Suppressor macrophage treated with lipopolysaccharide for 1 hour (primary cell): ENCODE results near the gene PCDH9.
A peak's percentile ranks its signal among the peaks of the same experiment; 100 is the strongest.
"Not testable (repeated sequence)": the region's sequence is repeated elsewhere in the genome, so short reads cannot be mapped to it uniquely, and the experiment has no call there.

ENCODE experiments used
- DNase-seq, 3 donors: peaks; one replicate each; pipeline ENCODE4 v3.0.0-alpha.2; 2020 to 2022

The PCDH9 gene

DNA sequence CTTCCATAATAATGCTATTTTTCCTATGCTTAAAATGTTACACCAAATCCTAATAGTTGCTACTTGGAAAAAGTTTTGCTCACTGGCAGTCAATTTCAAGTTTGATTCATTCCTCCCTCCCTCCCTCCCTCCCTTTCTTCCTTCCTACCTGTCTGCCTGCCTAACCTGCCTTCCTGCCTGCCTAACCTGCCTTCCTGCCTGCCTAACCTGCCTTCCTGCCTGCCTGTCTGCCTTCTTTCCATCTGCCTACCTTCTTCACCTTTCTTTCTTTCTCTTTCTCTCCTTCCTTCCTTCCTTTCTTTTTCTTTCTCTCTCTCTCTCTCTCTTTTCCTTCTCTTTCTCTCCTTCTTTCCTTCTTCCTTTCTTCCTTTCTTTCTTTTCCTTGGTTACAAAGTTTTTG is 418.7 kb downstream of the PCDH9 start:
- DNase-seq, result no peak

DNA sequence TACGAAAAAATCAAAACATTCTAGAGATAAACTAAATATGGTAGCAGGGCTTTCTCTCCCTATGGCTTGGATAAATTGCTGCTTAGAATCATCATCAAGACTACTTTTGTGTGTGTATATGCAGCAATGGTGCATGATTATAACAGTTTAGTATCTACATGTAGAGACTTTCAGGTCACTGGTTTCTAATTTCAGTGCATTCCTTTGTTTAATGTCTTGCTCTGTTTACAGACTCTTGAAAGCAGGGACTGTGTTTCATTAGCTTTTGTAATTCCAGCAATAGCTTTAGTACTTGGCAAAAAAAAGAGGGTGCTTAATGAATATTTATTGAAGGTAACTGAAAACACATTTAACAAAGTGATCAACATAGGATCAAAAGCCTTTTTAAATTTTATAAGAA is 420.7 kb downstream of the PCDH9 start:
- no peak for DNase-seq

- no peak for DNase-seq
These were observed 422.9 kb downstream of the PCDH9 start for GRCh38 chr13:66807251-66807650.

GRCh38 chr13:66805657-66806056 is 424.5 kb downstream of the PCDH9 start:
- DNase-seq, result no peak

GRCh38 chr13:66803808-66804456 is 426.2 kb downstream of the PCDH9 start:
- no peak for DNase-seq

DNA sequence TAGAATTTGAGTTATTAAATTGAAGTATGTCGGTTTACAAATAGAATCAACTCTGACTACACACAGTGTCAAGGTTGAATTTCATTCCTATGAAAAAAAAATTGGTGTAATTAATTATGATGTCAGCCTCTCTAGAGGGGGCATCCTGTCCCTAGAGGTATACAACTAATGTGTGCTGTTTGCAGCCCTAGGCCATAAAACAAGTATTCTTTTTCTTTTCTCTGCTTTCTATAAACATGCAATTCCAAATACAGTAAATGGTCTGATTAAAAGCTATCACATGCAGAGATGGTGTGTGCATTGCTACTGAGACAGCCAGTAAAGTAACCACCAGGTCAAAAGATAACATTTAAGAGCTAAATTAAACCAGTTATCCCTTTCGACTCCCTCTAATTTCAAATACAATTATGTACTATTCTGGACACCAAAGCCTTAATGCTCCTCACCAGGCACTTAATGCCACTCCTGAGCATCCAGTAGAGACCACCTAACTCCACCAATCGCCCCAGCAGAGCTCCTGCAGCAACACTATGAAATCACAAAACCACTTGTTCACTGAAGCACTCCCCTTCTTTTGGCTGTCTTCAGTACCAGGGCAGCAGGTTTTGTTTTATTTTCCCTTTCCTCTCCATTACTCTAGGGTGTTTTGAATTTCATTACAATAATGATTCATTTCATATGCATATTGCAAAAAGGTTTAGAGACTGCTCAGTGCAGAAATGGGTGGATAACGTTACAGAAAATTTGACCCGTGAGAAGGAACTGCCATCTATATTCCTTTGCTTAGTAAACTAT is 426.9 kb downstream of the PCDH9 start:
- no peak for DNase-seq

GRCh38 chr13:66795636-66796035 is 434.5 kb downstream of the PCDH9 start:
- no peak for DNase-seq

DNA sequence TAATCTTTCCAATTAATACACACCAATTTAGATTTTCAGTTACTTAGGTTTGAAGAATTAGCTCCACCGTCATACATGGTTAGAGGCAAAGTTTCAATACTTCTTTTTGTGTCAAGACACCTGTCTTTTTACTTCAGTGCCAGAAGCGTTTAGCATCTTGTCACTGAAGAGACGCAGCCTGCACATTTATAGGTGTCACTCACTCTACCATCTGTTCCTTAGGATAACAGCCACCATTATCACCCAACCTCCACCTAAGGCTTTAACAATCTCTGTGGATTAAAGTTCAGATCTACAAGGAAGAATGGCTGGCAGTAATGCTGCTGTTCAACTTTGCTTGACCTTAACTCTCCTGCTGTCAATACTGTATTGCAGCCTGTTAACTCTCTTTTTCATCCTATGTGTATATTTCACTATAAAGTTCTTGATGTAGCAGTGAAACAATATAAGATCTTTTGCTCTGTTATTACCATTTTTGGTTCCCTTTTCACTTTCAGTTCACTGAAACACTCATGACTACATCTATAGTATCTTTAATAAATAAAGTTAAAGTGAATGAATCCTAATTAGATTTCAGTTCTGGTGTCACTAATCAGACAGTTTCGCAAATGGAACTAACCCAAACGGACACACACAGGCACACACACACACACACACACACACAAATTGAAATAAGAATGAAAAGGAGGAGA is 435.6 kb downstream of the PCDH9 start:
- no peak for DNase-seq

DNA sequence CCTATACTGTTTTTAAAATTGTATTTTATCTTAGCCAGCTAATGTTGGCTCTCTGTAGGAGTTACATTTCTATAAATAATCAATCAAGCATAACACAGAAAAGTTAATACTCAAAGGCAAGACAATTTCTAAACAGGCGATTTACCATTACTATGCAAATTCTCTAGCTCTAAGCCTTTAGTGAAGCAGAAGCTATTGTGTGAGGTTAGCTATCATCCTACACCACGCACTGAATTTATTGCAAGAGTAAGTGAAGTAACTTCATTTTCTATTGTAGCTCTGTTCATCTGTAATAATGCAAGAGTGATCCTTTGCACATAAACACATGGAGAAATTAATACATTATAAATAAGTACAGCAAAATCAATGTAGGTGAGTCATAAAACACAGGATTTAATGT is 439.3 kb downstream of the PCDH9 start:
- DNase-seq, result no peak

DNA sequence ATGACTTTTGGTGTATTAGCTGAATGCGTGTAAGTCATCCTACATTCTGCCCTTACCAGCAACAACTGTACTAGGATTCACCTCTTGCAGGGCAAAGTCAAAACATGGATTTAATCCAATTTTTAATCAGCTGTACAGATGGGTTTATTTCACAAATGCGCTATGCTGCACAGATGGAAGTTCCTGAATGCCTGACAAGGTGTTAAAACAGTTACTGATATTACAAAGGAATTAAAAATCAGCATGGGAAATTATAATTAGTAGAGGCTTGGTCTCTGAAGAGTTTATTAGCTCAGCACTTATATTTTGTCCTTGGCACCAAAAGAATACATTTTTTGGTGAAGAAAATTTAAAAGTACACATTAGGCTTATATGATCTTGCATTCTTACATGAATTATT is 448.9 kb downstream of the PCDH9 start:
- no peak for DNase-seq

GRCh38 chr13:66780814-66781213 is 449.3 kb downstream of the PCDH9 start:
- no peak for DNase-seq

- peak in 1 of 3 donors; percentile 1 for DNase-seq
These were observed 451.7 kb downstream of the PCDH9 start for GRCh38 chr13:66778461-66778860.

- no peak for DNase-seq
These were observed 454.9 kb downstream of the PCDH9 start for GRCh38 chr13:66775196-66775595.

GRCh38 chr13:66774046-66774445 is 456.1 kb downstream of the PCDH9 start:
- no peak for DNase-seq

DNA sequence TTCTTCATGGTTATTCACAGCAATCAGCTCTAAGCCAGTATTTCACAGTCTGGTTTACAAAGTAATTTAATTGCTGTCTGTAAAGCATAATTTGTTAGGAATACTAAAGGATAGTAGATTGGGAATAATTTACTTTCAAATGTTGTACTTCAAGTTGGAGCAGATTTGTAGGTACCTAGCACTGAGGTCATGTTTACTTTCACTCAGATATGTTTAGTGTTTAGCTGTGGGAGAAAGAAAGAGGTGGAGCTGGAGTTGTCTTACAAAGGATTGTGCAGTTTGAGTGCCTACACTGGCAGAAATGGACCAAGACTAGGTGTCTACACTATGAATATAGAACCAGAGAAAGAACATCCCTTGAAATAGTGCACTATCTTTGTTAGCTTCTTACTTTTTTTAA is 464.6 kb downstream of the PCDH9 start:
- no peak for DNase-seq

GRCh38 chr13:66760678-66761077 is 469.5 kb downstream of the PCDH9 start:
- DNase-seq, result not testable (repeated sequence)

DNA sequence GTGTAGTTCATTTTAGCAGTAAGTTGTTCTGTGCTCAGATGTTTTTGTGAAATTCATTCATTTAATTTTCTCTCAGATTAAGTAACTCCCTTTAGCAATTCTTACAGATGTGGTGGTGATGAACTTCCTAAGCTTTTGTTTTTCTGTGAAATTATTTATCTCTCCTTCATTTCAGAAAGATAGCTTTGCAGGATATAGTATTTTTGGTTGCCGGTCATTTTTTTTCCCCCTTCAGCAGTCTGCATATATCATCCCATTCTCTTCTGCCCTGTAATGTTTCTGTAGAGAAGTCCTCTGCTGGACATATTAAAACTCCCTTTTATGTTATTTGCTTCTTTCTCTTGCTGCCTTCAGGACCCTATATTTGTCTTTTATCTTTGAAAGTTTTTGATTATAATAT is 470.2 kb downstream of the PCDH9 start:
- DNase-seq, result no peak

- DNase-seq, result no peak
These were observed 478.4 kb downstream of the PCDH9 start for GRCh38 chr13:66751691-66752090.

DNA sequence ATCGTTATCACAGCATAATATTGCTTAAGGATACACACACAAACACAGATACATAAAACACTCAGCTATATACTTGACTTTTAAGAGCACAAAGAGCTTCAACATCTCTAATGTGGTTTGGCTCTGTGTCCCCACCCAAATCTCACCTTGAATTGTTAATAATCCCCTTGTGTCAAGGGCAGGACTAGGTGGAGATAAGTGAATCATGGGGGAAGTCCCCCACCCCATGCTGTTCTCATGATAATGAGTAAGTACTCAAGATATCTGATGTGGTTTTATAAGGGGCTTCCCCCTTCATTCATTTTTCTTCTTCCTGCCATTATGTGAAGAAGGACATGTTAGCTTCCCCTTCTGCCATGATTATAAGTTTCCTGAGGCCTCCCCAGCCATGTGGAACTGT is 481.4 kb downstream of the PCDH9 start:
- DNase-seq, result peak in 1 of 3 donors; percentile 0

DNA sequence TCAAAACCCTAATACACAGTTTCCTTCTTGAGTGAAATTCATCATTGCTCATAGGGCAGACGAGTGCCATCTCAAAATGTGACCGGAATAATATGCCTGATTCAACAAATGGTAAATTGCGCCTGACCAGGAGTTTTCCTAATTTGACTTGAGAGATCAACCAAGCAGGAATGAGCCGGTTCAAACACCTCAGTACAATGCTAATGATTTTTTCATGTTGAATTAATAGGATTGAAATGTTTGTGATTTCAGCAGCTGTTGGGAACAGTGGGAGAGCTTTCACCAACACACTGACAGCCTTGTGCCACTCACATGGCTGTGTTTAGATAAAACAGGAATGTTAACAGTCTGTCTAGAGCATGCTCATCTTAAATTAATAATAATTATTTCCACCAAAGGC is 484.8 kb downstream of the PCDH9 start:
- DNase-seq, result no peak

GRCh38 chr13:66723576-66723975 is 506.6 kb downstream of the PCDH9 start:
- DNase-seq, result no peak

DNA sequence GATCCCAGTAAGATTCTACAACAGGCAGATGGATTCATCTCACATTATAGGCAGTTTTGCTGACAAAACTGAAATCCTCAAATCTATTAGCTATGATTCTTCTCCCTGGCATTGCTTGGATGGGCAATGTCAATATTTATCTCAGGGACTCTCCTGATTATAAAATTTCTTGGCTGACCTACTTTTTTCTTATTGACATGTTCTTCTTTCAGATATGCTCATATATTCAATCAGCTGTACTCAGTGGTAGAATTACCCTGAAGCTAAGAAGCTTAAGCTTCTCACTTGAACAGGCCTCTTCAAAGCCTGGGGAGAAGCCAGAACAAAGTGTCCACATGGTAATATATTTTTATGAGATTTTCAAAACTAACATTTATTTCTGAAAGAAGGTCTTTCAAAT is 513.6 kb downstream of the PCDH9 start:
- DNase-seq, result no peak

DNA sequence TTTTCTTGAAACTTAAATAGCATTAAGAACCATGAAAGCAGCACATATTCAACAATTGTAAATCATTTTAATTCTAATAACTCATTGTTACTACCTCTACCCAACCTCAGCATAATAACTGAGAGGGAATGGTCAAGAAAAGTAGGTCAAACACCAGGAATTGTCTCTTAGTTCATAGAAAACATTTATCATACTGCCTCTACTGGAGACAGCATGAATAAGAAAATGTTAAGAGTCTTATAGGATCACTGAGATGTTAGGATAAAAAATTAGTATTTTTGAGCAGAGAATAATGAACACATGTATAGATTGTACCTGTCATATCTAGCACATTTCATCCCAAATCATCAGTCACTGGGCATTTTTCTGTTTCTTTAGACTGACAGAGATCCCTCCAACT is 515.3 kb downstream of the PCDH9 start:
- DNase-seq, result no peak

DNA sequence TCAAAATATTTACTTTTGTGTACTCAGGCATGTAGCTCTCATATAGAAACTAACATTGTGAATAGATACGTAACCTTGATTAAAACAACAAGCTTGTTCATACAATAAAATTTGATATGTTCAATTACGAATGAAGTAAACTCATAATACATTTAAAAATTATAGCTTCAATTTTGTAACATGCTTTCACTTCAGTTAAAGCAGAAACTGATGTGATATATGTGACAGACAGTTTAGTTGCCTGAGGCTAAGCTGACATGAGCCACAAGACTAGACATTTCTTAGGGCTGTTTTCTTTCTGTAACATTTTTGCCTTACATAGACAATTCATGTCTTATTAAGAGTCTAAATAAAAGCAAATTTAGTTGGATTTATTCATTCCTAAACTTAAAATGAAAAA is 526.0 kb downstream of the PCDH9 start:
- no peak for DNase-seq
